ENCODE measurements around the gene MALT1. TPM values are rescaled to one million over a fixed set of nuclear protein-coding genes. Genes with fewer than 3 reads are reported as not detected.
A peak's percentile ranks its signal among the peaks of the same experiment; 100 is the strongest.

Gene MALT1
- total and polyA plus RNA-seq, 2 experiments from 2014 or later = 5.2 to 18.8 TPM

GRCh38 chr18:58772161-58772560, 100.9 kb downstream of the MALT1 start (continued):
- TF ChIP-seq, protein P1, sequence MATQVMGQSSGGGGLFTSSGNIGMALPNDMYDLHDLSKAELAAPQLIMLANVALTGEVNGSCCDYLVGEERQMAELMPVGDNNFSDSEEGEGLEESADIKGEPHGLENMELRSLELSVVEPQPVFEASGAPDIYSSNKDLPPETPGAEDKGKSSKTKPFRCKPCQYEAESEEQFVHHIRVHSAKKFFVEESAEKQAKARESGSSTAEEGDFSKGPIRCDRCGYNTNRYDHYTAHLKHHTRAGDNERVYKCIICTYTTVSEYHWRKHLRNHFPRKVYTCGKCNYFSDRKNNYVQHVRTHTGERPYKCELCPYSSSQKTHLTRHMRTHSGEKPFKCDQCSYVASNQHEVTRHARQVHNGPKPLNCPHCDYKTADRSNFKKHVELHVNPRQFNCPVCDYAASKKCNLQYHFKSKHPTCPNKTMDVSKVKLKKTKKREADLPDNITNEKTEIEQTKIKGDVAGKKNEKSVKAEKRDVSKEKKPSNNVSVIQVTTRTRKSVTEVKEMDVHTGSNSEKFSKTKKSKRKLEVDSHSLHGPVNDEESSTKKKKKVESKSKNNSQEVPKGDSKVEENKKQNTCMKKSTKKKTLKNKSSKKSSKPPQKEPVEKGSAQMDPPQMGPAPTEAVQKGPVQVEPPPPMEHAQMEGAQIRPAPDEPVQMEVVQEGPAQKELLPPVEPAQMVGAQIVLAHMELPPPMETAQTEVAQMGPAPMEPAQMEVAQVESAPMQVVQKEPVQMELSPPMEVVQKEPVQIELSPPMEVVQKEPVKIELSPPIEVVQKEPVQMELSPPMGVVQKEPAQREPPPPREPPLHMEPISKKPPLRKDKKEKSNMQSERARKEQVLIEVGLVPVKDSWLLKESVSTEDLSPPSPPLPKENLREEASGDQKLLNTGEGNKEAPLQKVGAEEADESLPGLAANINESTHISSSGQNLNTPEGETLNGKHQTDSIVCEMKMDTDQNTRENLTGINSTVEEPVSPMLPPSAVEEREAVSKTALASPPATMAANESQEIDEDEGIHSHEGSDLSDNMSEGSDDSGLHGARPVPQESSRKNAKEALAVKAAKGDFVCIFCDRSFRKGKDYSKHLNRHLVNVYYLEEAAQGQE (IDR thresholded peaks at IDR 0.05; ENCODE audit: unreplicated experiment) = no peak

- H3K4me1 Mint-ChIP-seq = peaks cover 5% of the 10 kb centered on the region
- Histone ChIP-seq H3K4me3 (no peak overlapping the region), H3K27me3 (ENCODE audit: insufficient read depth) (no peaks in the 10 kb centered on the region), H3K9me2 (ENCODE audit: insufficient read depth) (no peaks in the 10 kb centered on the region), H3K36me3 (ENCODE audit: insufficient read depth) (no peaks in the 10 kb centered on the region), H3K79me2 (replicated peaks; ENCODE audit: insufficient read depth) (no peaks in the 10 kb centered on the region), H3F3A (replicated peaks; ENCODE audit: low read depth) (peaks cover 20% of the 10 kb centered on the region), H3K4me2 (no peak overlapping the region), H2AFZ (peak overlapping the region; percentile 72), H3K4me1 (ENCODE audit: insufficient read depth) (peaks cover 6% of the 10 kb centered on the region; the same call in 1 of the 2 replicates), H4K20me1 (replicated peaks; ENCODE audit: insufficient read depth) (no peaks in the 10 kb centered on the region), H3K27ac (ENCODE audit: low read depth) (0 out of 2 replicates have a peak overlapping the region, but pooled peaks have one; percentile 59)
- no peak for DNase-seq (ENCODE audit: low spot score)
- H3K36me3 Mint-ChIP-seq (ENCODE audit: low read depth) = no peaks in the 10 kb centered on the region
- H3K4me3 Mint-ChIP-seq = no peak overlapping the region
- H3K27me3 Mint-ChIP-seq (ENCODE audit: insufficient read depth, low read depth, poor library complexity) = peaks cover 2% of the 10 kb centered on the region
- peak; percentile 38; the same call in 2 of the 3 replicates for ATAC-seq
- H3K27ac Mint-ChIP-seq = no peak overlapping the region
- no peaks in the 10 kb centered on the region for H3K9me3 Mint-ChIP-seq
- TF ChIP-seq, protein P1 (IDR thresholded peaks at IDR 0.05; ENCODE audit: unreplicated experiment) = no peak
- TF ChIP-seq NANOG (IDR thresholded peaks at IDR 0.05; ENCODE audit: borderline replicate concordance) (no peak), EZH2phosphoT487 (IDR thresholded peaks at IDR 0.05; ENCODE audit: unreplicated experiment) (no peak), ETS1 (IDR thresholded peaks at IDR 0.05) (no peak), EZH2 (IDR thresholded peaks at IDR 0.05; ENCODE audit: low read depth, unreplicated experiment) (no peak), ZNF331 (CRISPR knock-in tag; IDR thresholded peaks at IDR 0.05; ENCODE audit: low read depth) (no peak), POLR2AphosphoS5 (IDR thresholded peaks at IDR 0.05; ENCODE audit: low read depth) (no peak), JUNB (IDR thresholded peaks at IDR 0.05; ENCODE audit: unreplicated experiment) (no peak), CREB1 (CRISPR knock-in tag; IDR thresholded peaks at IDR 0.05; ENCODE audit: low read depth) (no peak), STAT1 (IDR thresholded peaks at IDR 0.05; ENCODE audit: unreplicated experiment) (no peak)
- TF ChIP-seq, protein P2, sequence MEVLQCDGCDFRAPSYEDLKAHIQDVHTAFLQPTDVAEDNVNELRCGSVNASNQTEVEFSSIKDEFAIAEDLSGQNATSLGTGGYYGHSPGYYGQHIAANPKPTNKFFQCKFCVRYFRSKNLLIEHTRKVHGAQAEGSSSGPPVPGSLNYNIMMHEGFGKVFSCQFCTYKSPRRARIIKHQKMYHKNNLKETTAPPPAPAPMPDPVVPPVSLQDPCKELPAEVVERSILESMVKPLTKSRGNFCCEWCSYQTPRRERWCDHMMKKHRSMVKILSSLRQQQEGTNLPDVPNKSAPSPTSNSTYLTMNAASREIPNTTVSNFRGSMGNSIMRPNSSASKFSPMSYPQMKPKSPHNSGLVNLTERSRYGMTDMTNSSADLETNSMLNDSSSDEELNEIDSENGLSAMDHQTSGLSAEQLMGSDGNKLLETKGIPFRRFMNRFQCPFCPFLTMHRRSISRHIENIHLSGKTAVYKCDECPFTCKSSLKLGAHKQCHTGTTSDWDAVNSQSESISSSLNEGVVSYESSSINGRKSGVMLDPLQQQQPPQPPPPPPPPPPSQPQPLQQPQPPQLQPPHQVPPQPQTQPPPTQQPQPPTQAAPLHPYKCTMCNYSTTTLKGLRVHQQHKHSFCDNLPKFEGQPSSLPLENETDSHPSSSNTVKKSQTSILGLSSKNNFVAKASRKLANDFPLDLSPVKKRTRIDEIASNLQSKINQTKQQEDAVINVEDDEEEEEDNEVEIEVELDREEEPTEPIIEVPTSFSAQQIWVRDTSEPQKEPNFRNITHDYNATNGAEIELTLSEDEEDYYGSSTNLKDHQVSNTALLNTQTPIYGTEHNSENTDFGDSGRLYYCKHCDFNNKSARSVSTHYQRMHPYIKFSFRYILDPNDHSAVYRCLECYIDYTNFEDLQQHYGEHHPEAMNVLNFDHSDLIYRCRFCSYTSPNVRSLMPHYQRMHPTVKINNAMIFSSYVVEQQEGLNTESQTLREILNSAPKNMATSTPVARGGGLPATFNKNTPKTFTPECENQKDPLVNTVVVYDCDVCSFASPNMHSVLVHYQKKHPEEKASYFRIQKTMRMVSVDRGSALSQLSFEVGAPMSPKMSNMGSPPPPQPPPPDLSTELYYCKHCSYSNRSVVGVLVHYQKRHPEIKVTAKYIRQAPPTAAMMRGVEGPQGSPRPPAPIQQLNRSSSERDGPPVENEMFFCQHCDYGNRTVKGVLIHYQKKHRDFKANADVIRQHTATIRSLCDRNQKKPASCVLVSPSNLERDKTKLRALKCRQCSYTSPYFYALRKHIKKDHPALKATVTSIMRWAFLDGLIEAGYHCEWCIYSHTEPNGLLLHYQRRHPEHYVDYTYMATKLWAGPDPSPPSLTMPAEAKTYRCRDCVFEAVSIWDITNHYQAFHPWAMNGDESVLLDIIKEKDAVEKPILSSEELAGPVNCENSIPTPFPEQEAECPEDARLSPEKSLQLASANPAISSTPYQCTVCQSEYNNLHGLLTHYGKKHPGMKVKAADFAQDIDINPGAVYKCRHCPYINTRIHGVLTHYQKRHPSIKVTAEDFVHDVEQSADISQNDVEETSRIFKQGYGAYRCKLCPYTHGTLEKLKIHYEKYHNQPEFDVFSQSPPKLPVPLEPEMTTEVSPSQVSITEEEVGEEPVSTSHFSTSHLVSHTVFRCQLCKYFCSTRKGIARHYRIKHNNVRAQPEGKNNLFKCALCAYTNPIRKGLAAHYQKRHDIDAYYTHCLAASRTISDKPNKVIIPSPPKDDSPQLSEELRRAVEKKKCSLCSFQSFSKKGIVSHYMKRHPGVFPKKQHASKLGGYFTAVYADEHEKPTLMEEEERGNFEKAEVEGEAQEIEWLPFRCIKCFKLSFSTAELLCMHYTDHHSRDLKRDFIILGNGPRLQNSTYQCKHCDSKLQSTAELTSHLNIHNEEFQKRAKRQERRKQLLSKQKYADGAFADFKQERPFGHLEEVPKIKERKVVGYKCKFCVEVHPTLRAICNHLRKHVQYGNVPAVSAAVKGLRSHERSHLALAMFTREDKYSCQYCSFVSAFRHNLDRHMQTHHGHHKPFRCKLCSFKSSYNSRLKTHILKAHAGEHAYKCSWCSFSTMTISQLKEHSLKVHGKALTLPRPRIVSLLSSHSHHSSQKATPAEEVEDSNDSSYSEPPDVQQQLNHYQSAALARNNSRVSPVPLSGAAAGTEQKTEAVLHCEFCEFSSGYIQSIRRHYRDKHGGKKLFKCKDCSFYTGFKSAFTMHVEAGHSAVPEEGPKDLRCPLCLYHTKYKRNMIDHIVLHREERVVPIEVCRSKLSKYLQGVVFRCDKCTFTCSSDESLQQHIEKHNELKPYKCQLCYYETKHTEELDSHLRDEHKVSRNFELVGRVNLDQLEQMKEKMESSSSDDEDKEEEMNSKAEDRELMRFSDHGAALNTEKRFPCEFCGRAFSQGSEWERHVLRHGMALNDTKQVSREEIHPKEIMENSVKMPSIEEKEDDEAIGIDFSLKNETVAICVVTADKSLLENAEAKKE (CRISPR knock-in tag; IDR thresholded peaks at IDR 0.05) = no peak
Observed at GRCh38 chr18:58776084-58776483, 104.8 kb downstream of the MALT1 start.
